Uterus (tissue), 4 donors: ENCODE measurements around the gene TXNL4A. TPM values are rescaled to one million over a fixed set of nuclear protein-coding genes. Genes with fewer than 3 reads are reported as not detected.

ENCODE experiments used
- DNase-seq, 2 donors: peaks; one replicate each; pipeline ENCODE4 v3.0.0-alpha.2; 2019 to 2020
- H3K27ac ChIP-seq, 2 donors: fragments of 200-600 bp; sonication (generic); 1 replicate in 1 of 2; 2 replicates in 1 of 2; pipeline ENCODE4 v1.5.1; 2016 to 2018
- H3K27me3 ChIP-seq, 2 donors: fragments of 200-600 bp; sonication (generic); one replicate each; pipeline ENCODE4 v1.5.1; 2018 to 2019; ENCODE audit warnings: control low read depth in 1 of 2
- H3K36me3 ChIP-seq, 2 donors: fragments of 200-600 bp; sonication (generic); one replicate each; pipeline ENCODE4 v1.5.1; 2019; ENCODE audit warnings: control low read depth in 1 of 2
- H3K4me1 ChIP-seq, 2 donors: fragments of 200-600 bp; sonication (generic); one replicate each; pipeline ENCODE4 v1.5.1; 2018 to 2019; ENCODE audit warnings: control low read depth in 1 of 2
- H3K4me3 ChIP-seq, 2 donors: fragments of 200-600 bp; sonication (generic); 1 replicate in 1 of 2; 2 replicates in 1 of 2; pipeline ENCODE4 v1.5.1; 2018 to 2019; ENCODE audit warnings: mild to moderate bottlenecking in 1 of 2
- H3K9me3 ChIP-seq, 2 donors: fragments of 200-600 bp; sonication (generic); one replicate each; pipeline ENCODE4 v1.5.1; 2019; ENCODE audit warnings: control low read depth in 1 of 2
- CTCF ChIP-seq, 4 experiments: fragments of 200-600 bp in 2 of 4; fragments of 450-650 bp in 2 of 4; sonication (generic) in 2 of 4; IDR thresholded peaks; one replicate each; pipeline ENCODE4 v1.5.1; 2016 to 2019; ENCODE audit warnings: antibody characterized with exemption in 4 of 4, mild to moderate bottlenecking in 2 of 4, moderate library complexity in 1 of 4
- POLR2A ChIP-seq, 2 donors: fragments of 450-650 bp; IDR thresholded peaks; one replicate each; pipeline ENCODE4 v1.6.1; 2016; ENCODE audit warnings: antibody characterized with exemption in 2 of 2, mild to moderate bottlenecking in 1 of 2, moderate library complexity in 1 of 2
- intact Hi-C: fragments of 100-400 bp; cut with DNase I; formaldehyde crosslinking; loops from one replicate; pipeline ENCODE4 v1.15.1; 2023; ENCODE audit warnings: low total_unique reads
- total RNA-seq, 4 donors: library from RNA; depleted of rRNA in 3 of 4; stranded (reverse); fragments of >200 nt in 3 of 4; gene quantifications; one replicate each; pipeline versions ENCODE4 v1.1.0 to v1.2.4, GENCODE V29; 2014 to 2023
- donor health status: DM: yes; HTN: yes; CAD: no.

Gene TXNL4A
- total RNA-seq, 4 donors from 2014 or later, result 7.4 to 80.7 (median 34.4) TPM

GRCh38 chr18:79944746-79945117 is 43.6 kb downstream of the TXNL4A start:
- H3K27ac ChIP-seq, result no peak overlapping the region
- no peaks in the 10 kb centered on the region for H3K9me3 ChIP-seq
- intact Hi-C loops, result no loop called here
- H3K4me1 ChIP-seq, result peaks cover 0 to 4% of the 10 kb centered on the region in 2 donors
- TF ChIP-seq CTCF (IDR thresholded peaks at IDR 0.05), result no peak
- no peak for TF ChIP-seq POLR2A (IDR thresholded peaks at IDR 0.05)
- no peaks in the 10 kb centered on the region for H3K36me3 ChIP-seq
- no peak for DNase-seq
- no peak overlapping the region for H3K4me3 ChIP-seq
- H3K27me3 ChIP-seq, result no peaks in the 10 kb centered on the region

- H3K27me3 ChIP-seq, result no peaks in the 10 kb centered on the region
- H3K27ac ChIP-seq, result no peak overlapping the region
- DNase-seq, result peak in 1 of 2 donors; percentile 65
- no peaks in the 10 kb centered on the region for H3K9me3 ChIP-seq
- TF ChIP-seq CTCF (IDR thresholded peaks at IDR 0.05), result no peak
- no peak for TF ChIP-seq POLR2A (IDR thresholded peaks at IDR 0.05)
- no peaks in the 10 kb centered on the region for H3K36me3 ChIP-seq
- intact Hi-C loops, result no loop called here
- no peaks in the 10 kb centered on the region for H3K4me1 ChIP-seq
- H3K4me3 ChIP-seq, result no peak overlapping the region
These were observed 44.1 kb downstream of the TXNL4A start for GRCh38 chr18:79944126-79944731.

GRCh38 chr18:79943608-79944125 is 44.7 kb downstream of the TXNL4A start:
- H3K4me1 ChIP-seq, result no peaks in the 10 kb centered on the region
- no peak overlapping the region for H3K27ac ChIP-seq
- DNase-seq, result no peak
- TF ChIP-seq POLR2A (IDR thresholded peaks at IDR 0.05) (no peak), CTCF (IDR thresholded peaks at IDR 0.05) (no peak)
- no peaks in the 10 kb centered on the region for H3K9me3 ChIP-seq
- no peaks in the 10 kb centered on the region for H3K27me3 ChIP-seq
- intact Hi-C loops, result no loop called here
- no peaks in the 10 kb centered on the region for H3K36me3 ChIP-seq
- no peak overlapping the region for H3K4me3 ChIP-seq

- no peaks in the 10 kb centered on the region for H3K4me1 ChIP-seq
- H3K27ac ChIP-seq, result no peak overlapping the region
- no peaks in the 10 kb centered on the region for H3K9me3 ChIP-seq
- H3K4me3 ChIP-seq, result no peak overlapping the region
- intact Hi-C loops, result no loop called here
- no peaks in the 10 kb centered on the region for H3K27me3 ChIP-seq
- TF ChIP-seq CTCF (IDR thresholded peaks at IDR 0.05) (no peak), POLR2A (IDR thresholded peaks at IDR 0.05) (no peak)
- no peak for DNase-seq
- no peaks in the 10 kb centered on the region for H3K36me3 ChIP-seq
These were observed 45.4 kb downstream of the TXNL4A start for GRCh38 chr18:79942786-79943607.

- H3K4me1 ChIP-seq, result no peaks in the 10 kb centered on the region
- no peak for TF ChIP-seq CTCF (IDR thresholded peaks at IDR 0.05)
- TF ChIP-seq POLR2A (IDR thresholded peaks at IDR 0.05), result no peak
- H3K36me3 ChIP-seq, result no peaks in the 10 kb centered on the region
- intact Hi-C loops, result no loop called here
- no peak overlapping the region for H3K27ac ChIP-seq
- H3K27me3 ChIP-seq, result no peaks in the 10 kb centered on the region
- H3K9me3 ChIP-seq, result no peaks in the 10 kb centered on the region
- H3K4me3 ChIP-seq, result no peak overlapping the region
- no peak for DNase-seq
These were observed 46.2 kb downstream of the TXNL4A start for GRCh38 chr18:79942211-79942610.
